OCI-LY7 (cell line): ENCODE results near the gene TMEM119. TPM values are rescaled to one million over a fixed set of nuclear protein-coding genes. Genes with fewer than 3 reads are reported as not detected.

Experiments
- BruUV-seq: library from RNA; stranded (reverse); fragments of 400-500 nt; replicated peaks from 2 replicates; lab custom pipeline; 2021; lab: Mats Ljungman, UMichigan
- CTCF ChIA-PET: fragments of 300-600 bp; sonication (Branson Sonifier 250); formaldehyde crosslinking; loops from one replicate; lab custom pipeline; 2022; ENCODE audit warnings: antibody characterized with exemption; ENCODE audit not compliant: unreplicated experiment; lab: Charles Lee
- POLR2A ChIA-PET: fragments of 300-600 bp; sonication (Branson Sonifier 250); formaldehyde crosslinking; loops from one replicate; lab custom pipeline; 2022; ENCODE audit warnings: antibody characterized with exemption; lab: Charles Lee
- DNase-seq: peaks from one replicate; pipeline ENCODE4 v3.0.0-alpha.2; 2015; ENCODE audit warnings: low spot score
- H2AFZ ChIP-seq: fragments of 200-600 bp; sonication (generic), shearing (Covaris generic); 2 replicates; pipeline ENCODE4 v1.6.1; 2014; ENCODE audit warnings: mild to moderate bottlenecking, antibody characterized with exemption, low read length, moderate library complexity
- H3K27ac ChIP-seq: fragments of 200-600 bp; sonication (generic); 2 replicates; pipeline ENCODE4 v1.5.1; 2014; ENCODE audit warnings: mixed run types, low read depth, mild to moderate bottlenecking, moderate library complexity, low read length, inconsistent platforms; ENCODE audit not compliant: poor library complexity, severe bottlenecking
- H3K36me3 ChIP-seq: fragments of 200-600 bp; sonication (generic); 2 replicates; pipeline ENCODE4 v1.6.1; 2014; ENCODE audit warnings: mild to moderate bottlenecking, antibody characterized with exemption, low read length, moderate library complexity, mixed read lengths; ENCODE audit not compliant: insufficient read depth
- H3K4me1 ChIP-seq: fragments of 200-600 bp; sonication (generic); 2 replicates; pipeline ENCODE4 v1.5.1; 2014; ENCODE audit warnings: mild to moderate bottlenecking, low read length; ENCODE audit not compliant: insufficient read depth, poor library complexity, severe bottlenecking
- H3K4me2 ChIP-seq: fragments of 200-600 bp; sonication (generic); 2 replicates; pipeline ENCODE4 v1.6.1; 2014; ENCODE audit warnings: mild to moderate bottlenecking, low read length
- H3K4me3 ChIP-seq: fragments of 200-600 bp; sonication (generic); 2 replicates; pipeline ENCODE4 v1.5.1; 2014; ENCODE audit warnings: mild to moderate bottlenecking, low read depth, low read length; ENCODE audit not compliant: poor library complexity, severe bottlenecking
- H3K79me2 ChIP-seq: fragments of 200-600 bp; sonication (generic); 2 replicates; pipeline ENCODE4 v1.6.1; 2016; ENCODE audit warnings: low read depth, mild to moderate bottlenecking, low read length, moderate library complexity, mixed read lengths; ENCODE audit not compliant: insufficient read depth
- H3K9me2 ChIP-seq: fragments of 200-600 bp; sonication (generic); 2 replicates; pipeline ENCODE4 v1.6.1; 2016; ENCODE audit warnings: mild to moderate bottlenecking, low read length, mixed read lengths; ENCODE audit not compliant: insufficient read depth
- H3K9me3 ChIP-seq: fragments of 200-600 bp; sonication (generic); 2 replicates; pipeline ENCODE4 v1.6.1; 2014; ENCODE audit warnings: mild to moderate bottlenecking, mixed run types, low read length, mixed read lengths
- H4K20me1 ChIP-seq: fragments of 200-600 bp; sonication (generic); 2 replicates; pipeline ENCODE4 v1.6.1; 2014; ENCODE audit warnings: mild to moderate bottlenecking, antibody characterized with exemption, low read length, moderate library complexity, mixed read lengths; ENCODE audit not compliant: insufficient read depth
- CTCF ChIP-seq: fragments of 200-600 bp; sonication (generic); conservative IDR thresholded peaks from 2 replicates; pipeline ENCODE4 v1.5.1; 2014; ENCODE audit warnings: mild to moderate bottlenecking, antibody characterized with exemption, low read length, moderate library complexity, mixed read lengths
- EZH2phosphoT487 ChIP-seq: fragments of 200-600 bp; sonication (generic); IDR thresholded peaks from 2 replicates; pipeline ENCODE4 v1.6.1; 2018; ENCODE audit warnings: low read depth, borderline replicate concordance, mild to moderate bottlenecking, mixed run types, antibody characterized with exemption, low read length, moderate library complexity, mixed read lengths
- intact Hi-C: fragments of 100-400 bp; cut with micrococcal nuclease; formaldehyde crosslinking; loops from one replicate; pipeline ENCODE4 v1.10.0; 2022; ENCODE audit not compliant: unreplicated experiment
- total RNA-seq, 2 experiments: library from RNA; depleted of rRNA in 1 of 2; stranded (reverse); fragments of >200 nt in 1 of 2; shearing (Covaris generic) in 1 of 2; gene quantifications; 2 replicates each; pipeline ENCODE4 v1.2.3, GENCODE V29; 2014 to 2022

TMEM119 gene
- total RNA-seq, 2 experiments from 2014 or later: not detected

- Histone ChIP-seq H4K20me1 (no peaks in the 10 kb centered on the region), H3K9me2 (no peaks in the 10 kb centered on the region), H3K27ac (no peak overlapping the region), H3K4me3 (no peak overlapping the region), H3K9me3 (no peaks in the 10 kb centered on the region), H3K36me3 (no peaks in the 10 kb centered on the region), H2AFZ (no peak overlapping the region), H3K4me2 (no peak overlapping the region), H3K4me1 (peaks cover 12% of the 10 kb centered on the region), H3K79me2 (no peaks in the 10 kb centered on the region)
- no TSS peak for BruUV-seq
- ChIA-PET CTCF (no interaction called here), POLR2A (no interaction called here)
- no peak for DNase-seq
- TF ChIP-seq CTCF: no peak
- no peak for TF ChIP-seq EZH2phosphoT487
- intact Hi-C loops: no loop called here
These were observed 14.7 kb downstream of the TMEM119 start for GRCh38 chr12:108582978-108583770.

- no peak overlapping the region for H3K27ac ChIP-seq
- no peak for TF ChIP-seq CTCF
- TF ChIP-seq EZH2phosphoT487: no peak
- intact Hi-C loops: no loop called here
- BruUV-seq: no TSS peak
- no peaks in the 10 kb centered on the region for H4K20me1 ChIP-seq
- no peaks in the 10 kb centered on the region for H3K36me3 ChIP-seq
- H2AFZ ChIP-seq: no peak overlapping the region
- ChIA-PET POLR2A (no interaction called here), CTCF (no interaction called here)
- peaks cover 12% of the 10 kb centered on the region for H3K4me1 ChIP-seq
- no peaks in the 10 kb centered on the region for H3K9me2 ChIP-seq
- no peak overlapping the region for H3K4me3 ChIP-seq
- H3K79me2 ChIP-seq: no peaks in the 10 kb centered on the region
- H3K9me3 ChIP-seq: no peaks in the 10 kb centered on the region
- no peak for DNase-seq
- H3K4me2 ChIP-seq: no peak overlapping the region
These were observed 15.4 kb downstream of the TMEM119 start for GRCh38 chr12:108582509-108582908.
